GM21723 (cell line): ENCODE data around the gene SLC35A2.
"Not testable (repeated sequence)": the region's sequence is repeated elsewhere in the genome, so short reads cannot be mapped to it uniquely, and the experiment has no call there.

Experiments used
- ATAC-seq: cut with Tn5 transposase; IDR thresholded peaks from one replicate; pipeline ENCODE4 v1.9.1; 2021; ENCODE audit warnings: mild to moderate bottlenecking, moderate library complexity; ENCODE audit not compliant: unreplicated experiment

The SLC35A2 gene

GRCh38 chrX:48854121-48854804 is 57.2 kb downstream of the SLC35A2 start:
- not testable (repeated sequence) for ATAC-seq

GRCh38 chrX:48853494-48853893 is 58.0 kb downstream of the SLC35A2 start:
- ATAC-seq: not testable (repeated sequence)
